Rectal smooth muscle tissue (tissue), 1 donor: ENCODE data around the gene DNAH8.

Experiments
- H3K27ac ChIP-seq: one replicate; pipeline ENCODE4 v1.7.0; 2013; ENCODE audit warnings: low read depth, low read length, inconsistent platforms
- H3K27me3 ChIP-seq: one replicate; pipeline ENCODE4 v1.7.0; 2013; ENCODE audit warnings: low read length; ENCODE audit not compliant: control insufficient read depth, insufficient read depth
- H3K36me3 ChIP-seq: one replicate; pipeline ENCODE4 v1.7.0; 2013; ENCODE audit warnings: low read length; ENCODE audit not compliant: control insufficient read depth, insufficient read depth
- H3K4me1 ChIP-seq: one replicate; pipeline ENCODE4 v1.7.0; 2013; ENCODE audit warnings: low read length; ENCODE audit not compliant: control insufficient read depth, insufficient read depth
- H3K4me3 ChIP-seq: one replicate; pipeline ENCODE4 v1.7.0; 2013; ENCODE audit warnings: low read length
- H3K9ac ChIP-seq: one replicate; pipeline ENCODE4 v1.7.0; 2013; ENCODE audit warnings: low read length

DNAH8 gene

GRCh38 chr6:38813041-38813823 lies 98.1 kb downstream of the DNAH8 start:
- H3K4me3 ChIP-seq, result no peak overlapping the region

GRCh38 chr6:38814761-38815160 lies 99.7 kb downstream of the DNAH8 start:
- H3K36me3 ChIP-seq, result no peaks in the 10 kb centered on the region

More at GRCh38 chr6:38813041-38813823, 98.1 kb downstream of the DNAH8 start:
- no peaks in the 10 kb centered on the region for H3K27me3 ChIP-seq
- no peaks in the 10 kb centered on the region for H3K36me3 ChIP-seq
- no peaks in the 10 kb centered on the region for H3K4me1 ChIP-seq
- H3K27ac ChIP-seq, result no peak overlapping the region
- no peak overlapping the region for H3K9ac ChIP-seq

GRCh38 chr6:38815250-38815649 lies 100.1 kb downstream of the DNAH8 start:
- H3K4me1 ChIP-seq, result no peaks in the 10 kb centered on the region
- H3K9ac ChIP-seq, result no peak overlapping the region
- no peak overlapping the region for H3K4me3 ChIP-seq
- no peak overlapping the region for H3K27ac ChIP-seq
- H3K36me3 ChIP-seq, result no peaks in the 10 kb centered on the region
- H3K27me3 ChIP-seq, result no peaks in the 10 kb centered on the region

More at GRCh38 chr6:38814761-38815160, 99.7 kb downstream of the DNAH8 start:
- Histone ChIP-seq H3K27me3 (no peaks in the 10 kb centered on the region), H3K4me1 (no peaks in the 10 kb centered on the region), H3K9ac (no peak overlapping the region), H3K4me3 (no peak overlapping the region), H3K27ac (no peak overlapping the region)

GRCh38 chr6:38818691-38819090 lies 103.6 kb downstream of the DNAH8 start:
- H3K27me3 ChIP-seq, result no peaks in the 10 kb centered on the region
- no peak overlapping the region for H3K4me3 ChIP-seq
- no peaks in the 10 kb centered on the region for H3K4me1 ChIP-seq
- H3K9ac ChIP-seq, result no peak overlapping the region
- H3K36me3 ChIP-seq, result no peaks in the 10 kb centered on the region
- H3K27ac ChIP-seq, result no peak overlapping the region

- no peak overlapping the region for H3K4me3 ChIP-seq
Observed at GRCh38 chr6:38822963-38823362, 107.9 kb downstream of the DNAH8 start.

GRCh38 chr6:38824243-38824894 lies 109.3 kb downstream of the DNAH8 start:
- no peaks in the 10 kb centered on the region for H3K4me1 ChIP-seq
- H3K27me3 ChIP-seq, result no peaks in the 10 kb centered on the region
- no peak overlapping the region for H3K27ac ChIP-seq

More at GRCh38 chr6:38822963-38823362, 107.9 kb downstream of the DNAH8 start:
- Histone ChIP-seq H3K27me3 (no peaks in the 10 kb centered on the region), H3K4me1 (no peaks in the 10 kb centered on the region), H3K27ac (no peak overlapping the region), H3K36me3 (no peaks in the 10 kb centered on the region), H3K9ac (no peak overlapping the region)

GRCh38 chr6:38827024-38827423 lies 111.9 kb downstream of the DNAH8 start:
- Histone ChIP-seq H3K4me1 (no peaks in the 10 kb centered on the region), H3K9ac (no peak overlapping the region), H3K27me3 (no peaks in the 10 kb centered on the region), H3K27ac (no peak overlapping the region), H3K4me3 (no peak overlapping the region), H3K36me3 (no peaks in the 10 kb centered on the region)

More at GRCh38 chr6:38824243-38824894, 109.3 kb downstream of the DNAH8 start:
- Histone ChIP-seq H3K36me3 (no peaks in the 10 kb centered on the region), H3K4me3 (no peak overlapping the region), H3K9ac (no peak overlapping the region)

- H3K36me3 ChIP-seq, result no peaks in the 10 kb centered on the region
Observed at GRCh38 chr6:38831865-38832264, 116.8 kb downstream of the DNAH8 start.

GRCh38 chr6:38833320-38833719 lies 118.2 kb downstream of the DNAH8 start:
- Histone ChIP-seq H3K9ac (no peak overlapping the region), H3K4me1 (no peaks in the 10 kb centered on the region), H3K4me3 (no peak overlapping the region), H3K36me3 (no peaks in the 10 kb centered on the region), H3K27ac (no peak overlapping the region), H3K27me3 (no peaks in the 10 kb centered on the region)

More at GRCh38 chr6:38831865-38832264, 116.8 kb downstream of the DNAH8 start:
- Histone ChIP-seq H3K27me3 (no peaks in the 10 kb centered on the region), H3K4me3 (no peak overlapping the region), H3K27ac (no peak overlapping the region), H3K9ac (no peak overlapping the region), H3K4me1 (no peaks in the 10 kb centered on the region)

GRCh38 chr6:38836585-38836984 lies 121.5 kb downstream of the DNAH8 start:
- H3K27me3 ChIP-seq, result no peaks in the 10 kb centered on the region
- no peak overlapping the region for H3K4me3 ChIP-seq
- no peaks in the 10 kb centered on the region for H3K4me1 ChIP-seq
- no peak overlapping the region for H3K27ac ChIP-seq
- H3K36me3 ChIP-seq, result no peaks in the 10 kb centered on the region
- no peak overlapping the region for H3K9ac ChIP-seq

GRCh38 chr6:38837101-38837500 lies 122.0 kb downstream of the DNAH8 start:
- Histone ChIP-seq H3K4me3 (no peak overlapping the region), H3K27ac (no peak overlapping the region), H3K9ac (no peak overlapping the region), H3K4me1 (no peaks in the 10 kb centered on the region), H3K36me3 (no peaks in the 10 kb centered on the region), H3K27me3 (no peaks in the 10 kb centered on the region)

GRCh38 chr6:38843798-38844197 lies 128.7 kb downstream of the DNAH8 start:
- Histone ChIP-seq H3K4me3 (no peak overlapping the region), H3K27ac (no peak overlapping the region), H3K27me3 (no peaks in the 10 kb centered on the region), H3K36me3 (no peaks in the 10 kb centered on the region), H3K4me1 (no peaks in the 10 kb centered on the region), H3K9ac (no peak overlapping the region)
